ENCODE results near the gene AMT.

DNA sequence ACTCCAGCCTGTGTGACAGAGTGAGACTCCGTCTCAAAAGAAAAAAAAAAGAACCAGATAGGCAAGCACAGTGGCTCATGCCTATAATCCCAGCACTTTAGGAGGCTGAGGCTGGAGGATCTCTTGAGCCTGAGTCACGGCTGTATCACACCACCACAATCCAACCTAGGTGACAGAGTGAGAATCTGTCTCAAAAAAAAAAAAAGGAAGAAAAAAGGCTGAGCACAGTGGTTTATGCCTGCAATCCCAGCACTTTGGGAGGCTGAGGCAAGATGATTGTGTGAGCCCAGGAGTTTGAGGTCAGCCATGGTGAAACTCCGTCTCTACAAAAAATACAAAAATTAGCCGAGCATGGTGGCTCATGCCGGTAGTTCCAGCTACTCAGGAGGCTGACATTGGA is 12.5 kb upstream of the AMT start:
- TF ChIP-seq POLR2A (IDR thresholded peaks at IDR 0.05): no peak
- TF ChIP-seq, protein P1, sequence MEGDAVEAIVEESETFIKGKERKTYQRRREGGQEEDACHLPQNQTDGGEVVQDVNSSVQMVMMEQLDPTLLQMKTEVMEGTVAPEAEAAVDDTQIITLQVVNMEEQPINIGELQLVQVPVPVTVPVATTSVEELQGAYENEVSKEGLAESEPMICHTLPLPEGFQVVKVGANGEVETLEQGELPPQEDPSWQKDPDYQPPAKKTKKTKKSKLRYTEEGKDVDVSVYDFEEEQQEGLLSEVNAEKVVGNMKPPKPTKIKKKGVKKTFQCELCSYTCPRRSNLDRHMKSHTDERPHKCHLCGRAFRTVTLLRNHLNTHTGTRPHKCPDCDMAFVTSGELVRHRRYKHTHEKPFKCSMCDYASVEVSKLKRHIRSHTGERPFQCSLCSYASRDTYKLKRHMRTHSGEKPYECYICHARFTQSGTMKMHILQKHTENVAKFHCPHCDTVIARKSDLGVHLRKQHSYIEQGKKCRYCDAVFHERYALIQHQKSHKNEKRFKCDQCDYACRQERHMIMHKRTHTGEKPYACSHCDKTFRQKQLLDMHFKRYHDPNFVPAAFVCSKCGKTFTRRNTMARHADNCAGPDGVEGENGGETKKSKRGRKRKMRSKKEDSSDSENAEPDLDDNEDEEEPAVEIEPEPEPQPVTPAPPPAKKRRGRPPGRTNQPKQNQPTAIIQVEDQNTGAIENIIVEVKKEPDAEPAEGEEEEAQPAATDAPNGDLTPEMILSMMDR (IDR thresholded peaks at IDR 0.05): no peak

Measured in tibial nerve (tissue), 3 donors.